HUDEP-2 (cell line): ENCODE data around the gene PIGW.

Experiments used
- DNase-seq, 76 experiments: peaks; one replicate each; lab custom pipeline; 2025; ENCODE audit not compliant: unreplicated experiment in 76 of 76; lab: John Stamatoyannopoulos, UW

The PIGW gene, protein sequence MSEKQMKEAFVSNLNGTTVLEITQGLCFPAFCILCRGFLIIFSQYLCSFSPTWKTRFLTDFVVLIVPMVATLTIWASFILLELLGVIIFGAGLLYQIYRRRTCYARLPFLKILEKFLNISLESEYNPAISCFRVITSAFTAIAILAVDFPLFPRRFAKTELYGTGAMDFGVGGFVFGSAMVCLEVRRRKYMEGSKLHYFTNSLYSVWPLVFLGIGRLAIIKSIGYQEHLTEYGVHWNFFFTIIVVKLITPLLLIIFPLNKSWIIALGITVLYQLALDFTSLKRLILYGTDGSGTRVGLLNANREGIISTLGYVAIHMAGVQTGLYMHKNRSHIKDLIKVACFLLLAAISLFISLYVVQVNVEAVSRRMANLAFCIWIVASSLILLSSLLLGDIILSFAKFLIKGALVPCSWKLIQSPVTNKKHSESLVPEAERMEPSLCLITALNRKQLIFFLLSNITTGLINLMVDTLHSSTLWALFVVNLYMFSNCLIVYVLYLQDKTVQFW

DNA sequence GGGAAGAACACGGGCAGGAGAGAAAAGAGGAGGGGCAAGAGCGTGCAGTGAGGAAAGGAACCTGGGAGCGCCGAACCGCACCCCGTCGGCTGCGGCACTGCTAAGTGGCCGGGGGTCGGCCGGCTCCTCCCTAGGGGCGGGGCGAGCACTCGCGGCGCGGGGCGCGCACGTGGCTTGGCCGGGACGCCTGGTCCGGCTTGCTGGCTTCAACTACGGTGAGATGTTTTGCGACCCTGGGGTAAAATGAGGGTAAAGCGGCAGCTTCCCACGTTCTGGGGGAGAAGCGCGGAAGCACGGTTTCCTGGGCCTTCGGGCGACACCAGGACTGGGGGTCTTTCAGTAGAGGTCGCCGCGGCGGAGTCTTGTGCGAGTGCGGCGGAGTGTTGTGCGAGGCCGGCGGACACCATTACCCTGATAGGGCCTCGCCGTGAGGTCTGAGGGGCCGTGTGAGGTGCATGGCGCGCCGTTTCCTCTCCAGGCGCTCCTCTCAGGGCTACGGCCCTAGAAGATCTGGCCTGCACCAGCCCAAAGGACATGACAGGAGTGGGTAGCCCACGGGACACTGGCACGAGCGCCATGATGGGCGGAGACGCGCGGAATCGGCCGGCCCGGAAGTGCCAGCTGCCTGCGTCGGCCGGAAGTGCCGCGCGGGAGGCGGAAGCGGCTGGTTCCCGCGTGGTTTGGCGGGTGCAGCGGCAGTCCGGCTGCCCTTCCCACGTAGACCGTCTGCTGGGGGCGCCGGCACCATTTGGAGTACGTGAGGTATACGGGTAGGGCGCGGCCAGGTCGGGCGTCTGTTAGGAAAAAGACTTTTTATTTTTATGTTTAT lies at the start of gene PIGW, which contains the start of gene MYO19:
Gene PIGW (plus strand): TSS at position 148 of the 829 bp plus-strand sequence. CDS start 2,115 bp downstream, outside the sequence.
Gene MYO19 (minus strand): TSS at position 29 of the 829 bp plus-strand sequence. CDS start 2,330 bp downstream, outside the sequence.
- peak in 74 of 76 experiments; percentile 51 to 94 (median 84) for DNase-seq

GRCh38 chr17:36485027-36485426 lies 49.8 kb upstream of the PIGW start:
- DNase-seq: no peak

GRCh38 chr17:36485805-36486203 lies 49.0 kb upstream of the PIGW start:
- no peak for DNase-seq

- DNase-seq: peak in 73 of 76 experiments; percentile 24 to 94 (median 82)
These were observed 48.3 kb upstream of the PIGW start, which contains the start of gene ZNHIT3 for GRCh38 chr17:36486204-36487194. Gene ZNHIT3 (plus strand): TSS chr17:36486681. CDS start chr17:36486700, 19 bp downstream.

GRCh38 chr17:36493956-36494355 lies 40.8 kb upstream of the PIGW start:
- no peak for DNase-seq

DNA sequence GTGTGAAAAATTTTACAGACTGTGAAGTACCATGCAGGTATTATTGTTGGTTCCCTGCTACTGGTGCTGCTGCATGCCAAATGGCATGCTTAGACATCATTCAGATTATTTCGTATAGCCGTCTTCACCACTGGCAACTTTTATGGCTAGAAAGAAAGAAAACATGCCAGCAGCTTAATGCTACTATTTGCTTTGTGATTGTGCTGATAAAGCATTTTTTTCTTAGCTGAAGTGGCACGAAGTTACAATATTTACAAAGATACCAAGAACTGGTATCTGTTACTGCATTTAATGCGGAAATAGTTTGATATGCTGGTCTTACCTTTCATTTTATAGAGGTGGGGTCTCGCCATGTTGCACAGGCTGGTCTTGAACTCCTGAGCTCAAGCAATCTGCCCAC lies 40.1 kb upstream of the PIGW start:
- DNase-seq: no peak

DNA sequence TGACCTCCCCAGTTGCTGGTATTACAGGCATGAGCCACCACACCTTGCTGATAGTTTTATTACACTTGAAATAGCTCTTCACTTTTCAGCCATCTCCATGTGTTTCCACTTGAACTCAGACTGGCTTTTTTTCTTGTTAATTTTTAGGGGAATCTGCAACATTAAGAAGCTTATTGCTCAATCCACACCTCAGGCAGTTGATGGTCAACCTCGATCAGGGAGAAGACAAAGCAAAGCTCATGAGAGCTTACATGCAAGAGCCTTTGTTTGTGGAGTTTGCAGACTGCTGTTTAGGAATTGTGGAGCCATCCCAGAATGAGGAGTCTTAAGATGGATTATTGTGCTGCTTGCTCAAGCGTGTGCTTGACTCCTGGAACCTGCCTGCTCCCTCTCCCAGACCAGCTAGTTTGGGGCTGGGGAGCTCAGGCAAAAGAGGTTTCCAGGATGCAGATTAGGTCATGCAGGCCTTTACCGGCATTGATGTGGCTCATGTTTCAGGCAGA lies 39.7 kb upstream of the PIGW start:
- no peak for DNase-seq

GRCh38 chr17:36496018-36496789 lies 38.6 kb upstream of the PIGW start:
- DNase-seq: no peak

DNA sequence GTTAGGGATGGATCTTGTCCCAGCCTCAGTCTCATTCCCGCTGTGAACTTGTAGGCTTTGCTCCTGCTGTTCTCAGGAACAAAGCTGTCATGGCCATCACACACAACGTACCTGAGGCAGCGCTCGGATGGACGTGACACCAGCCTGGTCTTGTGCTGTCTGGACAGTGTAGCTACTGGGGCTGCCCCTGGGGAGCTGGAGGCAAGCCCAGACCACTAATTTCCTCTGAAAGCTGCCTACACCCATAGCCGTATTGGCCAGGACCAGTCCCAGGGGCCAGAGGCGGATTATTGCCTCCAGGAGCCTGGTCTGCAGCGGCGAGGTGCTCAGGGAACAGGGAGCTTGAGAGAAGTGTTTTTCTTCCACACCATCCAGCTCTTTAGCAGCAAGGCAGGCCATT lies 36.6 kb upstream of the PIGW start:
- no peak for DNase-seq

GRCh38 chr17:36498560-36499300 lies 36.1 kb upstream of the PIGW start:
- DNase-seq: no peak

GRCh38 chr17:36500745-36501225 lies 34.0 kb upstream of the PIGW start:
- no peak for DNase-seq

DNA sequence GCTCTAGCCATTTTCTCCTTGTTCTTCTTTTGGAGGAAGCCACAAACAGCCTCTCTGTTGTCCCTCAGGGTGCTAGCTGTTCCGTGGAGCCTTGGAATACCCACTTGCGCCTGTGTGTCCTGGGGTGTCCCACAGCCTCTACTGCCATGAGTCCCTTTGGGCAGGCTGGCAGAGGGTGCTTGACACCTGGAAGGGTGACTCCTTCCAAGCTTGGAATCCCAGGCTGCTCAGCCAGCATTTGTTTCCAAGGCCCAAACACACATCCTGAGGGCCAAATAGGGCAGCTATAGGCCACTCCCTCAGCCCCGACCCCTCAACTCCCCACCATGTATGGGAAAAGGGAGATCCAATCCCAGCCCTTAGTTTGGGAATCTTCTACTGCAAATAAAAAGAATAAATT lies 33.4 kb upstream of the PIGW start:
- no peak for DNase-seq

- no peak for DNase-seq
These were observed 32.8 kb upstream of the PIGW start for GRCh38 chr17:36501963-36502362.

- no peak for DNase-seq
These were observed 31.2 kb upstream of the PIGW start for GRCh38 chr17:36503456-36504155.

GRCh38 chr17:36504156-36504545 lies 30.6 kb upstream of the PIGW start:
- DNase-seq: no peak

- DNase-seq: no peak
These were observed 29.6 kb upstream of the PIGW start for GRCh38 chr17:36505171-36505570.

DNA sequence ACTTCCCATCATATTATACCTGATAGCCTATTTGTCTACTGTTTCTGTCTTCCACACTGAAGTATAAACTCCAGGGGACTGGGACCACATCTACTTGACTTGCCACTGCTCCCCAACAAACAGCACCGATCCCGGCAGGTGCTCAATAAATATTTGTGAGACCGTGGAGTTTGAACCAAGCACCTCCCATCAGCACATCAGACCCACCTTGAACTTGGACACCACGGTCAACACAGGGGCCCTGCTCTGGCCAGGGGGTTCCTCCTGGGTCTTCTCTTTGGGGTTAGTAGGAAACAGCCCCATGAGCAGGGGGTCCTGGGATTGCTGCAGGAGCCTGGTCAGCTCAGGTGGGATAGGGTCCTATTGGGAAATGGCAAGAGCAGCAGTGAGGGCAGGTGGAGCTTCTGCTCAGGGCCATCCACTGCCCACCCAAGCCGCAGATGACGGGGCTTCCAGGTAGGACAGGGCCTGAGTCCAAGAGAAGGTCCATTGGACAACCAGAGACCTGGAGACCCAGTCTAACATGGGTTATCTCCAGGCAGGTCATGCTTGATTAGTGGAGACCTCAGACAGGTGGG lies 28.4 kb upstream of the PIGW start:
- no peak for DNase-seq
